HG03575 (cell line): ENCODE results near the gene TTC28.
"Not testable (repeated sequence)": the region's sequence is repeated elsewhere in the genome, so short reads cannot be mapped to it uniquely, and the experiment has no call there.

Experiments
- ATAC-seq: cut with Tn5 transposase; IDR thresholded peaks from one replicate; pipeline ENCODE4 v1.9.1; 2021; ENCODE audit not compliant: unreplicated experiment, insufficient number of reproducible peaks, low FRiP score; ENCODE audit errors: extremely low read depth

TTC28 gene

GRCh38 chr22:28075358-28075981 is 604.2 kb downstream of the TTC28 start:
- no peak for ATAC-seq

DNA sequence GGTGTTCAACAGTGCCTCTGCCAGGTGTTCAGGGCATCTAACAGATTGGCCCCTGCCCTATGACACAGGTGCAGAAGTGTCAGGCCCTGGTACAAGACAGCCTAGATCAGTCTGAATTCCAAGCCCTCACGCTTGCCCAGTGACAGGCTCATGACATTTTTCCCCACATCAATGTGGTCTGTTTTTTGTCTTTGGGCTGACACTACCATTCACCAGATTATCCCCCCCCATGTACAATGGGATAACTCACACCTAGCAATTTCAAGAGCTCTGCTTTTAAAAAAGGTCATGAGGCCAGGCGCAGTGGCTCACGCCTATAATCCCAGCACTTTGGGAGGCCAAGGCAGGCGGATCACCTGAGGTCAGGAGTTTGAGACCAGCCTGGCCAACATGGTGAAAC is 605.1 kb downstream of the TTC28 start:
- ATAC-seq: no peak

DNA sequence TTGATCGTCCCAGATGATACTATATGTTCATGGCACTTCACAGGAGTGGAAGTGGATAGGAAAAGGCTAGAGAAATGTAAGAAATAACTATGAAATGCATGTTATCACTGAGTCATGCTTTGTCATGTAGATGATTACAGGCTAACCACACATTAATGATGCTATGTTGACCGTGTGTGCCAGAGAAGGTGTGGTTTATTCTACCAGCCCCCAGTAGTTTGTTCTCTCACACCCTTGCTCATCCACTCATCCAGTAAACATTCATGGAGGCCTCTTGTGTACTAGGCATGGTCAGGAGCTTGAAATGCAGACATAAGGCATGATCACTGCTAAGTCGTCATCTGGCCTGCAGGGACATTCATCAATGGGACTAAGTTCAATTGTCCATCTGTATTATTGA is 607.6 kb downstream of the TTC28 start:
- ATAC-seq: no peak

DNA sequence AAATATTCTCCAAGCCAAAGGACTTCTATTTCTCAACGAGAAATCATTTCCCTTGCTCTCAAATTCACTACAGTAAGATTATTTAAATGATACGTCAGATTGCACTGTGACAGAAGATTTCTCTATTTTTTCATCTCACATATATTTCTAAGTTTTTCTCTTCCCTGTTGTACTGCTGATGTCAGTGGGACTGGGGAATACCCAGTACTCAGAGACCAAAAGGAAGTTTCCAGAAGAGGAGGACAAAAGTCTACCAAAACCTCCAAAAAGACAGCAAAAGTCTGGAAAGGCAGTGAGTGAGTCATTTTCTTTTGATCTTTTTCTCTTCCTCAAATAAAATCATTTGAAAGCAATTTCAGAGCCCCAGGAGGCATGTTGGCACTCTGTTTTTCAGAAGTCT is 610.8 kb downstream of the TTC28 start:
- ATAC-seq: no peak

DNA sequence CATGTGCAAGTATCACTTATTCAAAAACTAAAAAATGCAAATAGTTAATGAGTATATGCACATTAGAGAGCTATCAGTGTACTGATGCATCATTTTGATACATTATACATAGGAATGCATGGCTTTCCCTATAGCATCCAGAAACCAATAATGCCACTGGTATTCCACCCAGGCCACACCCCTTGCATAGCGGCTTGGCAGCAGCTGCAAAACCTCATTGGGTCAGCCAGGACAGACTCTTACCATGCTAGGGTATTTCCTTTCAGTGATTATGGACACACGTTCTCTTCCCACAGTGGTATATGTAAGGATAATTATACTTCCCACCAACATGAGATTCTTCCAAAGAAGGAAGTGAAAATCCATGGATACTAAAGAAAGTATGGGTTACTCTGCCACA is 614.7 kb downstream of the TTC28 start:
- no peak for ATAC-seq

DNA sequence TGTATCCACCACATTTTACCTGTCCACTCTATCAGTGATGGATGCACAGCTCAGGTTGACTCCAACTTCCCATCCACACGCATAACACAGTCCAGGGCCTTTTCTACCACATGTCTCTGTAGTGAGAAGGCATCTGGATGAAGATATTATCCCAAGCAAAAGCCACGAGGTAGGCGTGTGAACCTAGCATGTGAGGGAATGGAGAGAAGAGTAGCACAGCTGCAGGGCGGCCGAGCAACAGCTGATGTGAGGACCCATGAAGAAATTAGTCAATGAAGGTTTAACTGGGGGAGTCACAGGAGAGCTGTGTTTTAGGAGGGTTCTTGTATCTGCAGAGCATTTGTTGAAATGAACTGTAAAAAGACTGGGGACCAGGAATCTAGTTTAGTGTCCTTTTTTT is 616.0 kb downstream of the TTC28 start:
- ATAC-seq: no peak

DNA sequence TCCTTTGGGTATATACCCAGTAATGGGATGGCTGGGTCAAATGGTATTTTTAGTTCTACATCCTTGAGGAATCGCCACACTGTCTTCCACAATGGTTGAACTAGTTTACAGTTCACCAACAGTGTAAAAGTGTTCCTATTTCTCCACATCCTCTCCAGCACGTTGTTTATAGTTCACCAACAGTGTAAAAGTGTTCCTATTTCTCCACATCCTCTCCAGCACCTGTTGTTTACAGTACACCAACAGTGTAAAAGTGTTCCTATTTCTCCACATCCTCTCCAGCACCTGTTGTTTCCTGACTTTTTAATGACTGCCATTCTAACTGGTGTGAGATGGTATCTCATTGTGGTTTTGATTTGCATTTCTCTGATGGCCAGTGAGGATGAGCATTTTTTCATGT is 619.0 kb downstream of the TTC28 start:
- ATAC-seq: not testable (repeated sequence)

- ATAC-seq: no peak
Measured at GRCh38 chr22:28058036-28058435, 621.6 kb downstream of the TTC28 start.

DNA sequence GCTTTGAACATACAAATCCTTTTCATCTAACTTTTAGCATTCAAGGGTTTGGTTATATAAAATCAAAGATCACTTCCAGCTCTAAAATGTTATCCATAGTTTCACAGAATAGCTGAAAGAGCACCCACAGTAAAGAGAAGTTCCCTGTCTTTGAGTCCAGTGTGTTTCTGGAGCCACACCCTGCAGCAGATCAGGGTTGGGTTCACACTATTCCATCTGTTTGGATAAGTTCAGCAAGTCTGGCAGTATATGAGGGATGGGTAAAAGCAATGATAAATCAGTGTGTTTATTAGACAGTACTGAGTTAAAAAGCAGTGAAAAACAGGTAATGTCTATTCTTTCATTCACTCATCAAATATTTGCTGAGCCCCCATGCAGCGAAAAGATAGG is 624.8 kb downstream of the TTC28 start:
- no peak for ATAC-seq

DNA sequence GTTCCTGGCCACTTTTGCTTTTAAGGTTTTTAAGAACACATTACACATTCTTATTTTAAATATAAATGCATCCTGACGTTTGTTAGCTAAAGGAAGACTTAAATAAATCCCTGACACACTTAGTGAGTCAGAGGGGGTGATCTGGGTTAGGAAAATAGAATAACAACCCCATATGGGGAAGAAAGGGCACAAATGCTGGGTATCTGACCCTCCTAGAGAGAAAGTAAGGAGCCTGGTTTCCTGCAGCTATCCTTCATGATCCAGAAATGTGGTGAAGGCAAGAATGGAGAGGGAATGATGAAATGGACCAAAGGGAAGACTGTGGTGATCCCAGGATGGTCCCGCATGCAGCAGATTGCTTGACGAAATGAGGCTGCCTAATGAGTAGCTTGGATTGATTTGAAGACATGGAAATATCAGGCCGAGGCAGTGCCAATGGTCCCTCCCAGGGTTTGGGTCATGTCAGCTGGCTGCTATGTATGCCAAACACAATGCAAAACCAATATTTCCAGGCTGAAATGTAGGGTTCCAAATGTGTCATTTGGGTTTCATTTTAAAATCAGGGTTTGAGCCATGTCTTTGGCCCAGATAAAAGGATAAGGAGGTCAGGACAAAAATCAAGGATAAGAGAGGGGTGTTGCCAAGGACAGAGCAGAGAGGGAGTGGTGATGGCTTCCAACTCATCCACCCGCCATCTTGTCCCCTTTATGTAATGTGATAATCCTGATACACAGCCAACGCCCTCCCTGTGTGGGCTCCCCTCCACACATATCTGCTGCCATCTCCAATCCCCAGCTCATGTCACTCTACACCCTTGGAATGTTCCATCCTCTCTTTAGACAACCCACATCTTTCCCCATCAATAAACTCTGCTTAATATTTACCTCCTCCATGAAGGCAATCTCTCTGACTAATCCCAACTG is 625.5 kb downstream of the TTC28 start:
- no peak for ATAC-seq

DNA sequence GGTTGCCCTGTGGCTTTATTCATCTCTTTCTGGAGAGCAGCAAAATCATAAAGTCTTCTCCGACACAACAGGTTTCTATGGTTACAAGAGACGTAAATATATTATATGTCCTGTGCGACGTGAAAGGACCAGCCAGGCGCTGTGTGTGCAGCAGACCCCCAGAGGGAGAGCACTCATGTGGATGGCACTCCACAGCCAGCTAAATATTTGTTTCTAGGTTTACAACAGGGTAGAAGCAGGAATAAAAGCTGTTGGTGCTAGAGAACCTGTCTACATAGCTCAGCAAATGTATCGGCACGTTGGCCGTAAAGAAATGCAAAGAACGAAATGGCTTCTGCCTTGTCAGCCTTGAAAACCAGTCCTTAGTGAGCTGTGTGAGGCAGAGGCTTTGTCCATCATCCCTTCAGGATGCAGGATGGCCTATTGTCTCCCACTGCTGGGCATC is 626.8 kb downstream of the TTC28 start:
- no peak for ATAC-seq

DNA sequence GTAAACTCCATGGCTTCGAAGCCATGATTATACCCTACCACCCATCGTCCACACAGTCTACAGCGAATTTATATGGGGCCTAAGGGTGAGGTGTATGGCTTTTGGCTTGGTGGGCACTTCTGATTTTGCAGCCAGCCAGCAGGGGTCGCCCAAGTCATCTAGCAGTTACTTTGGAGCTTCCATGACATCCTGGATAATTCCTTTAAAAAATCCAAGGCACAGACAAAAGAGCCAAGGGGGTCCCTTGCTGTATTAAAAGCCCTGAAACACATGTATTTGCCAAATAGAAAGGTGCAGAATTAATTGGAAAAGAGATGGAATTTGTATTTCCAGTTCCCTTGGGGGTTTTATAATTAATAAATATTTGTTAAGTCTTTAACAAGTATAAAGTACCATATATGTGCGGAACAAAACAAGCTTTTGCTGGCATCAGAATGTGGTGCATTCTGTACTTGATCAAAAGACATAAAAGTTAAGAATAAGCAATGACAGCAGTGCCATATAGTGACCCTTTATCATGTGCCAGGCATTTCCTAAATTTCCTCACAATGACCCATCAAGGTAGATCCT is 627.8 kb downstream of the TTC28 start:
- ATAC-seq: no peak

DNA sequence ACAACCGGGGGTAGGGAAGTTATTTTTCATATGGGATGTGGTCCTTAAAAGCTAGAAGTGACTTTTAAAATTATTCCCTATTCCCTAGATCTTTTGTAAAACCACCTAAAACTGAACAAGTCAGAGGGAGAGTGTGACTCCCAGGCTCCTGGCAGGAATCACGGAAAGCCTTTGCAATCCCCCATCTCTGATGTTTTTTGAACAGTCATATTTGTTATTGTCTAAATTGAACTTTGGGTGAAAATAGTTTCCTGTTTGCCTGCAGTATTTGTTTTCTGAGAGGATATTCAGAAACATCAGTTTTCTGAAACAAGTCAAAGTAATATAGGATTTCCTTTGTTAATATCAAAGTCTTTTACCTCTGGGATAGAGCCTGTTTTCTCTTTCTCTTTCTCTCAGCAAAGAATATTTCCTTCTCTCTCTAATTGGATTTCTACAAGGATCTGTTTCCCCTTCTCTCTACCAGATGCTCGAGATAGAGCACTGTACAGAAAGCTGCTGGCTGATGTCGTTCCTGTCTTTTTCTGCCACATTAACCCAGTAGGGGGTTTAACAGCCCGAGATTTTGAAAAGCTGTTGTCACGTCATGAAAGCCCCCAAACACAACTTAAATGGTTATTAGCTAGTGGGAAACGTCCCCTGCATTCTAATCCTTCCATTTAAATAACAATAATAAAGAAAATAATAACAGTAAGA is 628.4 kb downstream of the TTC28 start:
- no peak for ATAC-seq

DNA sequence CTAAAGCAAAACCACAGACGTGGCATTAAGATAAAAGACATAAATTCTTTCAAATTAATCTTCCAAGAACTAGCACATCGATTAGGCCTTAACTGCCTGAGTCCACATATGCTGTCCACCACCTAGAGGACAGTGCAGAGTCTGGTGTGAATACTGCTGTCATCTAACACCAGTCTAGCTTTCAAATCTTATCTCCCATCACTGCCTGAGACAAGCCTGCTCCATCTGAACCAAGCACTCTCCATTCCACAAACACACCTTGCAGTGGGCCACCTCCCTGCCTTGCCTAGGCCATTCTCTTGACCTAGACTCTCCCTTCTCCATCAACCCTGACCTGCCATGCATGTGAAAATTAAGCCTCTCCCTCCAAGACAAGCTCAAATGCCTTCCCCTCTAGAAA is 631.1 kb downstream of the TTC28 start:
- ATAC-seq: no peak

DNA sequence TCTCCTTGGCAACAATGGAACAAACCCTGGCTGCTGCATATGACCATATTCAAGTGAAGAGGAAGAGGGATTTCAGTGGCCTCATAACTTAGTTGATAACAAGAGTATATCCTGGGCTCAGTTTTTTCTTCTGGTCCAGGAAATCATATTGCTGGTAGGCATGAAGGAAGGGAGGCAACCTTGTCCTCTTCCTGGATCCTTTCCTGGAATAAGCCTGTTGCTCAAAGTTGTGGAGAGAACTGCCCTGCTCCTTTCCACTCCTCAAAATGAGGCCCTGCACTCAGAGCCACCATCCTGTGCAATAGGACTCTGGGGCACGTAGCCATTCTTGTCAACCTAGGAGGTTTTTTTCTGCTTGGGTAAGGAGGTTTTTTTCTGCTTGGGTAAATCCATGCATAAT is 631.9 kb downstream of the TTC28 start:
- ATAC-seq: no peak

GRCh38 chr22:28046100-28046499 is 633.5 kb downstream of the TTC28 start:
- ATAC-seq: no peak

DNA sequence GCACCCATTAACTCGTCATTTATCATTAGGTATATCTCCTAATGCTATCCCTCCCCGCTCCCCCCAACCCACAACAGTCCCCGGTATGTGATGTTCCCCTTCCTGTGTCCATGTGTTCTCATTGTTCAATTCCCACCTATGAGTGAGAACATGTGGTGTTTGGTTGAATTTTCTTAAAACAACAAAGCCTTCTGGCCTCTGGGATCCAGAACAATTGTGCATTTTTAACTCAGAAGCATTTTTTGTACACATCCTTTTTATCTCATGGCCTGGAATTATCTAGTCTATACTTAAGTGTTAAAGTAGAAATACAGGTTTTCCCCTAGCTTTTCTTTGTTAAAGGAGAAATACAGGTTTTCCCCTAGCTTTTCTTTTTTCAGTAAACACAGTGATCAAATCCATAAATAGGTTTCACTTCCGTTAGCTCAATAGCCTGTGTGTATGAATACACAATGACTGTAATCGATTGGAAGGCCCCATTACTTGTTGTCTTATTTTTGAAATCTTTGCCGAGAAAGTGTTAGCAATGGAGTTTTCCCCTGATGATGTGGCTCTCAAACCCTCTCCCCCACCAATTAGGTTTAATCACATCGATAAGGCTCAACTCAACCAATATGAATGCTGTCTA is 635.0 kb downstream of the TTC28 start:
- no peak for ATAC-seq

DNA sequence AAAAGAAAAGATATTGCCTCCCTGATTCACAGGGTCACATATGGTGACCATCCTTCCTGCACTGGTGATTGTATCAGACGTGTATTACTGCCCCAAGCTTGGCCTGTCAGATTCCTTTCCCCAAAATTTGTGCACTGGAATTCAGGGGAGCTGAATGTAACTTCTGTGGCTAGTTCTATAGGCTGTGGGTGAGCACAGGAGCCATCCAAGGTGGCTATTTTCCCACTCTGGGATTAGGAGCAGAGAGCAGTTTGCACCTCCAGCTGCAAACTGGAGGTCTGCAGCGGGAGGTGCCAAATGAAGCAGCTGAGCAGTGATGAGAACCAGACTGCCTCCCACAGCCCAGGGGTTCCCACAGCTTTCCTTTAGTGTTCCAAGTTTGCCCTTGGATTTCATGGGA is 636.4 kb downstream of the TTC28 start:
- ATAC-seq: no peak

GRCh38 chr22:28034760-28035401 is 644.8 kb downstream of the TTC28 start:
- no peak for ATAC-seq
